Stimulated activated CD4-positive, alpha-beta T cell treated with anti-CD3 and anti-CD28 coated beads, Interleukin-1b, Interleukin-23, amount 100 ng/mL, for 1 hour (primary cell): Measurements from ENCODE around the gene LMAN1L.

Experiments
- DNase-seq, 2 donors: peaks; one replicate each; pipeline ENCODE4 v3.0.0-alpha.2; 2020; ENCODE audit warnings: low read depth in 2 of 2

The LMAN1L gene

DNA sequence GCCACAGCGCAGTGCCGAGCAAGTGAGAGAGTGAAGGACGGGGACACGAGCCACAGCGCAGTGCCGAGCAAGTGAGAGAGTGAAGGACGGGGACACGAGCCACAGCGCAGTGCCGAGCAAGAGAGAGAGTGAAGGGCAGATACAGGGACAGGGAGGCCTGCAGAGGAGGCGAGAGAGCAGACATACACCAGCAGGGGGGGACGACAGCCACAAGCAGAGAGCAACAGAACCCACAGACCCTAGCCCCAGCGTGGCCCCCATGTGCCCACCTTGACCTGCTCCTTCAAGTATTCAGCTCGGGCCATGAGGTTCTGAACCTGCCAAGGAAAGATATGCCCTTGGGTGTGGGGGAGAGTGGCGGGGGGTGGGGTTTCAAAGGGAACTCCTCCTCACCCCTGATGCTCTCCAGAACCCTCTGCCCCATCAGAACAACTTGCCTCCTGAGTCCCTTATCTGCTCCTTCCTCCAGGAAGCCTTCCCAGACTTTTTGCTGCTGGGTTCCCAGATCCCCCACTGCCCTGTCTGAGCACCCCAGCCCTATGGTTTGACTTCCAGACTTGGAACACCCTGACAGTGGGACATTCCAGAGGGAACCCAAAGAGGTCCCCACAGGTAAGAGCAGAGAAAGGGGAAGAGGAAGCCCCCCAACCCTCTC is 25.0 kb downstream of the LMAN1L start:
- DNase-seq = no peak

DNA sequence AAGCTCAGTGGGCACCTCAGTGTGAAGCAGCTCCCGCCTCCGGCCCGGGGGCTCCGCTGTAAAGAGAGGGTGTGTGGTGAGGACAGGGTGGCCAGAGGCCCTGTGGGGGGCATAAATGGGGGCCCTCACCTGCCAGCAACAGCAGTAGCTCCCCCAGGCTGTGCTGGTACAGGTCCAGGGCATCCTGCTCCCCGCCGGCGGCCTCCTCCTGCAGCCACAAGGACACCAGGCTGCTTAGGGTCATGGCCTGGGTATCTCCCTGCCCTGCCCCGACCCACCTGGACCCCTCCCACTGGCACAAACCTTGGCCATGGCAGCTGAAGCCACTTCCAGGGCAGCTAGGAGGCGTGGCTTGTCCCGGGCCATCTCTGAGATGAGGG is 25.5 kb downstream of the LMAN1L start:
- DNase-seq = no peak

DNA sequence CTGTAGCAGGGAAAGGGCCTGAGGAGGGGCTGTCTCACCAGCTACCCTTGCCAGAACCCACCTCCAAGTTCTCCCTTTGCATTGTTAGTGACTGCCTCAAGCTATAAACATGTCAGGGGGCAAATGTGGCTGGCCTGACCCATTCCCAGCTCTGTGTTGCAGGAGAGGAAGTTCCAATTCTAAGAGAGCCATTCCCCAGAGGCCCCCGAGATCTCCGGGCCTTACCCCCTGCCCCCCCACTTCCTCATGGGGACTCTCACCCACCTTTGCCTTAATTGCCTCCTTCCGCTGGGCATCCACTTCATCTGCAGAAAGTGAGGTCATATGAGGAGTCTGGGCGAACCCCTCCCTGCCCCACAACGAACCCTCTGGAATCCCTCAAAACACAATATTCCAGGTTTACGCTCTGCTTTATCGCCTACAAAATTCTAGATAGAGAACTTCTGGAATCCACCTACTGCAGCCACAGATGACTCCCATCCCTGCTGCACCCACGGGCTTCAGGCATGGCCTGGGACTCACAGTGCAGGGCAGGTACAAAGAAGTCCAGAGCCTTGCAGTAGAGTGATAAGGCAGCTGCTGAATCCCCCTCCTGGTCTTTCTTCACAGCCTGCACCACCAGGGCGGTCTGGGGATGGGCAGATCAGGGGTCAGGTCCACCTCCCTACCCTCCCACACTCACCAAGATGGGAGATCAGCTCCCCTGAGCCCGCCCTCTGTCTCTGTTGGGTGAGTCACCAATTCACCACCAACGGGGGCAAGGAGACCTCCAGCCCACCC is 26.3 kb downstream of the LMAN1L start:
- no peak for DNase-seq

GRCh38 chr15:74839526-74840395 is 27.1 kb downstream of the LMAN1L start:
- no peak for DNase-seq

DNA sequence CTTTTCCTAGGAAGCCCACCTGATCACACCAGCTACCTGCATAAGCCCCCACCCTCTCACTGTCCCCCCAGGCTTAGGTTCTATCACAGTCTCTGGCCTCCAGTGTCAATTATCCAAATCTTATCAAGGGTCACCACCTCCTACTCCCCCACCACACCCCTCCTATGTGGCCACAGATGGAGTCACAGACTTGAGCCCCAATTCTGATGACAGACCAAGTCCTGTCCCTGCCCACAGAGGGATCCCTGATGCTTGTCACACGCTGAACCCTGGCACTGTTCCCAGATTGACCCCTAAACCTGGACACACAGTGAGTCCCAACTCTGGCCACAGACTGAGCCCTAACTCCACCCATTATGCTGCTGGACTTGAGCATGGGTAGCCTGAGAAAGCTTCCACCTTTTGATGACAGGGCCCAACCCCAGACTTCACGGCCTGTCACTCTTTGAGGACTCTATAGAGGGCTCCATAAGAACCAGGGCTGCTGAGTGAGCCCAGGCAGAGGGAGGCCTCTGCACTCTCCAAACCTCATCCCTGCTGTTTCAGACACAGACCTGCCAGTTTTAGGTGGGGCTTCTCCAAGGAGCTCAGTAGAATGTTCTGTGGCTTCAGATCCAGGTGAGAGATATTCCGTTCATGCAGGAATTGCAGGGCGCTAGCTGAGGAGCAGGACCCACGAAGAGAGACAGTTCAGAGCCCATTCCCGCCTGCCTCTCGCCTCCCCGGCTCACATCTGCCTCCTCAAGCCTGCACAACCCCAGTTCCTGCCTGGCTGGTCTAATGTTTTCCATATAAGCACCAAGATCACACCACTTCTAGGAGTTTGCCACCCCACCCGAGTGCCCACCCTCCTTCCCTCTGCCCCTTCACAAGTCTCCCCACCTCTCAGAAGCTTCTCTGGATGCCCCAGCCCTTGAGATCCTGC is 28.5 kb downstream of the LMAN1L start:
- DNase-seq = no peak

- no peak for DNase-seq
Observed at GRCh38 chr15:74841891-74842373, 29.3 kb downstream of the LMAN1L start.

- peak; percentile 83 to 89 for DNase-seq
Observed at GRCh38 chr15:74842581-74843444, 30.2 kb downstream of the LMAN1L start, which contains the start of gene ULK3. Gene ULK3, minus strand, starts transcription at chr15:74843156. Its CDS starts 51 bp downstream, at chr15:74843105.

GRCh38 chr15:74843445-74843828 is 30.8 kb downstream of the LMAN1L start:
- DNase-seq = no peak

- no peak for DNase-seq
Observed at GRCh38 chr15:74843891-74844299, 31.3 kb downstream of the LMAN1L start.

DNA sequence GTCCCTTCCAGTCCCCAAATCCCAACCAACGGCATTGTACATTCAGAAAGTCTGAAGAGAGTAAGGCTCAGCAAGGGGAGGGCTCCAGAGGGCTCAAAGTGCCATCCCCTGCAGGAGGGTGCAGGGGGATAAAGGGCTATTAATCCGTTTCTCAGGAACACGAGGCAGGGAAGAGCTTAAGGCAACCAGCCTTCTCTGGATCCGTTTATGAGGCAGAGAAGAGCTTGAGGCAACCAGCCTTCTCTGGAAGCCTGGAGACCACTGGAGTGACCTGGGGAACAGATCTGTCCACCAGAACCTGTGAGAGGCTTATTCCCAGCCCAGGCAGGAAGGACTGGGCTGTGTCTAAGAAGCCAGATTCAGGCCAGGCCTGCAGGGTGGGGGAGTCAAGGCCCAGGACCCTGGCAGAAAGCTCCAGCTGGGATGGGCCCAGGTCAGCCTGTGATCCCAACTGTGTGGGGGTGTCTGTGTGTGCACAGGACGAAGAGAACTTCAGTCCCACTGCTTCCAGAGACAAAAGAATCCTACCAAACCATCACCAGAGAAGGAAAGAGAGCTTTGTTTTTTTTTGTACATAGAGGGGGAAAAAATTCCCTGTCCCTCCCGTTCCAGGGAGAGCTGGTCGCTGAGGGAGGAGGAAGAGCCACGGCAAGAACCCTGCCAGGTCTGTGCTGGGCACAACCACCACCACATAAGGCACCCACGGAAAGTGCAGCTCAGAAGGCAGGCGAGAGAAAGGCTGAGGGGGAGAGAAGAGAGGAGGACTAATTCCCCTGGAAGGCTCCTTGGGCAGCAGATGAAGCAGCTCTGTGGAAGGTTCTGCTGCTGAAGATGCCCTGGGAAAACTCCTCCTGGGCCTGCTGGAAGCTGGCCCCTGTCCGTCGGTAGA is 31.9 kb downstream of the LMAN1L start:
- DNase-seq = no peak

DNA sequence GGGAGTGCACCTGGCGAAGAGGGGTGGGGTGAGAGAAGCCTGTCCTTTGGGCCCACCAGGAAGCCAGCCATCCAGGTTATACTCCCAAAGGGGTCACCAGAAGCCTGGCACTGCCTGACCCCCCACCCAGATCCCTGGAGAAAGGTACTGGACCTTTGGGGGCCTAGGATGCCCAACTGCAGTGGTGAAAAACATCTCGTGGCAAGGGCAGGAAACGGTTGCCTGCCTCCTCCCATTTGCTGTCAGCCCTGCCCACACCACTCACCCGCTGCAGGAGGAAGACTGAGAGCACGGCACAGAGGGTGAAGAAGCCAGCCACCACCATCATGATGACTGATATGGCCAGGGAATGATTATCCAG is 32.6 kb downstream of the LMAN1L start:
- DNase-seq = peak; percentile 15 to 17

GRCh38 chr15:74845581-74845980 is 32.9 kb downstream of the LMAN1L start:
- no peak for DNase-seq

DNA sequence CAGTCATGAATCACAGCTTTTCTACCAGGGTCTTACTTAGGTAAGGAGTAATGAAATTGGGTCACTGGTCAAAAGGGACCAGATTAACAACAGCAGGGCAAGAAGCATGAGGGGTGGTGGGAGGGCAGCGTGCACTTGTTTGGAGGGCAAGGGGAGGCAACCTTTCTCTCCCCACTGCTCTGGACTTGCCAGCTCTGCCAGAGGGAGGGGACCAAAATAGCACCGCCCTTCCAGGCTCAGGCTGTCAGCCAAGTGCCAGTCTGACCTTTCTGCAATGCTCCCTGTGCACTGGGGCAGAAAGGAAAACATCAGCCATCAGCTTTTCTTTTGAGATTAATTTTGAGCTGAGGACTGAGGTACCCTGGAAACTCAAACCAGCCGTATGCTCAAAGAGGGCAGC is 34.8 kb downstream of the LMAN1L start:
- DNase-seq = no peak

GRCh38 chr15:74850393-74850792 is 37.8 kb downstream of the LMAN1L start:
- no peak for DNase-seq

- no peak for DNase-seq
Observed at GRCh38 chr15:74851960-74852359, 39.3 kb downstream of the LMAN1L start.

GRCh38 chr15:74854453-74855022 is 41.9 kb downstream of the LMAN1L start:
- DNase-seq = no peak

DNA sequence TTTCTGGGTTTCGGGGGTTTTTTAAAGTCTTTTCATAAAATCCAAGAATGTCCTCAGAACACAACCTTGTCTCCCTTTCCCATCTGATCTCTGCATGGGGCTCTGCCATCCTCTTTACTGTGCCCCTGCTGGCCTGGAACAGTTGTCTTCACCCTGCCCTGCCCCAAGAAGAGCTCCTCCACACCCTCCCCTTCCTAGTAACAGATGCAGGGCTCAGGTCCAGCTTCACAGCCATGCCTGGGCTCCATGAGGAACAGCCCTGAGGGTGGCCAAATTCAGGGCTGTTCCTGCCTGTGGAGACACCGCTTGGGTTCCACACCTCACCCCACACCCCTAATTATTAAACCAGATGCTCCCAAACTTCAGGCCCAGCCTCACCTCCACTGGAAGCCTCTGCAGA is 43.2 kb downstream of the LMAN1L start:
- no peak for DNase-seq

- no peak for DNase-seq
Observed at GRCh38 chr15:74856537-74856936, 43.9 kb downstream of the LMAN1L start.
